Spinal cord (tissue), 10 donors: ENCODE data around the gene PHTF2. TPM values are rescaled to one million over a fixed set of nuclear protein-coding genes. Genes with fewer than 3 reads are reported as not detected.
A peak's percentile ranks its signal among the peaks of the same experiment; 100 is the strongest.

ENCODE experiments used
- DNase-seq, 6 donors: peaks; one replicate each; pipeline versions ENCODE4 v3.0.0 to v3.0.0-alpha.2; 2013 to 2015; ENCODE audit warnings: low spot score in 6 of 6, low read depth in 4 of 6
- H3K27ac ChIP-seq: one replicate; pipeline ENCODE4 v1.5.1; 2013; ENCODE audit warnings: low read depth, low read length, control low read depth
- H3K27me3 ChIP-seq: one replicate; pipeline ENCODE4 v1.6.1; 2013; ENCODE audit warnings: low read length; ENCODE audit not compliant: control insufficient read depth, insufficient read depth
- H3K36me3 ChIP-seq: one replicate; pipeline ENCODE4 v1.6.1; 2013; ENCODE audit warnings: low read length; ENCODE audit not compliant: control insufficient read depth, insufficient read depth
- H3K4me1 ChIP-seq: one replicate; pipeline ENCODE4 v1.6.1; 2013; ENCODE audit warnings: low read length; ENCODE audit not compliant: control insufficient read depth, insufficient read depth
- H3K4me3 ChIP-seq: one replicate; pipeline ENCODE4 v1.5.1; 2013; ENCODE audit warnings: low read depth, low read length, control low read depth
- H3K9me3 ChIP-seq: one replicate; pipeline ENCODE4 v1.6.1; 2013; ENCODE audit warnings: low read length; ENCODE audit not compliant: control insufficient read depth, insufficient read depth
- WGBS: methylation state at CpG from one replicate; pipeline ENCODE4 v1.1.5; 2013; ENCODE audit warnings: missing lambda C conversion rate; ENCODE audit not compliant: insufficient coverage; 5-methylcytosine and 5-hydroxymethylcytosine counted together
- polyA plus RNA-seq, 2 donors: library from polyadenylated mRNA; unstranded; fragments of 120-200 nt; gene quantifications; one replicate each; pipeline ENCODE4 v1.2.1, GENCODE V29; 2013; ENCODE audit not compliant: insufficient read length in 2 of 2
- total RNA-seq, 2 donors: library from RNA; depleted of rRNA in 1 of 2; stranded (reverse); fragments of 120-200 nt in 1 of 2; fragments of >200 nt in 1 of 2; gene quantifications; one replicate each; pipeline versions ENCODE4 v1.2.3 to v1.2.4, GENCODE V29; 2013 to 2014
- donor health status: healthy.

Gene PHTF2
- total and polyA plus RNA-seq, 4 donors, result 23.2 to 50.5 (median 26.9) TPM

GRCh38 chr7:77931841-77932240 is 133.3 kb downstream of the PHTF2 start:
- Histone ChIP-seq H3K9me3 (no peaks in the 10 kb centered on the region), H3K4me1 (no peaks in the 10 kb centered on the region), H3K27ac (no peak overlapping the region), H3K27me3 (no peaks in the 10 kb centered on the region), H3K4me3 (no peak overlapping the region), H3K36me3 (peaks cover 3% of the 10 kb centered on the region)
- WGBS, result 90% methylated on average over 2 of the region's 5 CpGs
- DNase-seq, result no peak

- no peaks in the 10 kb centered on the region for H3K27me3 ChIP-seq
- no peaks in the 10 kb centered on the region for H3K4me1 ChIP-seq
- H3K27ac ChIP-seq, result no peak overlapping the region
- no peaks in the 10 kb centered on the region for H3K9me3 ChIP-seq
- H3K36me3 ChIP-seq, result peaks cover 3% of the 10 kb centered on the region
- H3K4me3 ChIP-seq, result no peak overlapping the region
- DNase-seq, result no peak
- WGBS, result 80% methylated on average over 1 of the region's 3 CpGs
Observed at GRCh38 chr7:77933394-77933793, 134.8 kb downstream of the PHTF2 start.

- no peak for DNase-seq
- Histone ChIP-seq H3K9me3 (no peaks in the 10 kb centered on the region), H3K4me1 (no peaks in the 10 kb centered on the region), H3K27me3 (no peaks in the 10 kb centered on the region), H3K27ac (no peak overlapping the region), H3K4me3 (no peak overlapping the region), H3K36me3 (no peaks in the 10 kb centered on the region)
- WGBS, result no CpG with 5 or more reads among the region's 1 CpG
Observed at GRCh38 chr7:77935652-77936348, 137.2 kb downstream of the PHTF2 start.

GRCh38 chr7:77940647-77941046 is 142.1 kb downstream of the PHTF2 start:
- H3K9me3 ChIP-seq, result no peaks in the 10 kb centered on the region
- peak; percentile 6 to 88 (median 30) for DNase-seq

GRCh38 chr7:77942431-77942830 is 143.9 kb downstream of the PHTF2 start:
- Histone ChIP-seq H3K36me3 (peaks cover 5% of the 10 kb centered on the region), H3K4me1 (no peaks in the 10 kb centered on the region), H3K27me3 (no peaks in the 10 kb centered on the region), H3K9me3 (no peaks in the 10 kb centered on the region), H3K27ac (no peak overlapping the region), H3K4me3 (no peak overlapping the region)
- no peak for DNase-seq
- no CpG with 5 or more reads among the region's 4 CpGs for WGBS

More at GRCh38 chr7:77940647-77941046, 142.1 kb downstream of the PHTF2 start:
- Histone ChIP-seq H3K27me3 (no peaks in the 10 kb centered on the region), H3K4me1 (no peaks in the 10 kb centered on the region), H3K4me3 (no peak overlapping the region), H3K27ac (no peak overlapping the region), H3K36me3 (peaks cover 5% of the 10 kb centered on the region)

GRCh38 chr7:77944183-77945182 is 145.9 kb downstream of the PHTF2 start:
- DNase-seq, result no peak
- WGBS, result 100% methylated on average over 1 of the region's 9 CpGs
- Histone ChIP-seq H3K27ac (no peak overlapping the region), H3K27me3 (no peaks in the 10 kb centered on the region), H3K9me3 (no peaks in the 10 kb centered on the region), H3K4me3 (no peak overlapping the region), H3K4me1 (no peaks in the 10 kb centered on the region), H3K36me3 (peaks cover 5% of the 10 kb centered on the region)

GRCh38 chr7:77950548-77950947 is 152.0 kb downstream of the PHTF2 start:
- no peaks in the 10 kb centered on the region for H3K27me3 ChIP-seq
- no peak for DNase-seq
- H3K4me3 ChIP-seq, result no peak overlapping the region
- H3K36me3 ChIP-seq, result peaks cover 3% of the 10 kb centered on the region
- H3K9me3 ChIP-seq, result no peaks in the 10 kb centered on the region
- WGBS, result 100% methylated on average over 3 of the region's 5 CpGs
- H3K4me1 ChIP-seq, result no peaks in the 10 kb centered on the region
- H3K27ac ChIP-seq, result no peak overlapping the region

- Histone ChIP-seq H3K27ac (no peak overlapping the region), H3K4me3 (no peak overlapping the region), H3K4me1 (no peaks in the 10 kb centered on the region), H3K9me3 (no peaks in the 10 kb centered on the region), H3K27me3 (no peaks in the 10 kb centered on the region), H3K36me3 (peaks cover 3% of the 10 kb centered on the region)
- 100% methylated on average over 1 of the region's 3 CpGs for WGBS
- no peak for DNase-seq
Observed at GRCh38 chr7:77954773-77955555, 156.4 kb downstream of the PHTF2 start.

- Histone ChIP-seq H3K4me1 (no peaks in the 10 kb centered on the region), H3K27me3 (no peaks in the 10 kb centered on the region), H3K9me3 (no peaks in the 10 kb centered on the region), H3K27ac (no peak overlapping the region), H3K4me3 (no peak overlapping the region), H3K36me3 (peaks cover 3% of the 10 kb centered on the region)
- no peak for DNase-seq
- no CpG with 5 or more reads among the region's 2 CpGs for WGBS
Observed at GRCh38 chr7:77958436-77958835, 159.9 kb downstream of the PHTF2 start.
